ENCODE data around the gene HBG2.

DNA sequence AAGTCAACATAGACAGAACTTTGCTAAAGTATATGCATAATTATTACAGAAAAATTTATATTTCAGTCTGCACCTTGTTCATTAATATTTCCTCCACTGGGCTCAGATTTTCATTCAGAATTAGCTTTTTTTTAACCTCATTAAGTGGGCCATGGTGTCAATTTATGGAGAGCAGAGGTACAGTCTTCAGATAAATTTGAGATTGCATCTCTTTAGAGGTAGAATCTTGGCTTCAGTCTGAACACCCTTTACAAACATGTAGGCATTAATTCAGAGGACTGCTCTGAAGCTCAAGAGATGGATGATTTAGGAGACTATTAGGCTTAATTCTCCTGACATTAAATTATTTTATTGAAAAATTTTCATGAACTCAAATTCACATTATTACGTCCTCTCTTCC lies 24.3 kb downstream of the HBG2 start:
- TF ChIP-seq, protein P1, sequence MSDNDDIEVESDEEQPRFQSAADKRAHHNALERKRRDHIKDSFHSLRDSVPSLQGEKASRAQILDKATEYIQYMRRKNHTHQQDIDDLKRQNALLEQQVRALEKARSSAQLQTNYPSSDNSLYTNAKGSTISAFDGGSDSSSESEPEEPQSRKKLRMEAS (IDR thresholded peaks at IDR 0.05), result no peak
- no peak for TF ChIP-seq ZNF274 (IDR thresholded peaks at IDR 0.05; ENCODE audit: borderline replicate concordance, extremely low read depth, low read length)
- no peak for TF ChIP-seq EGR1 (IDR thresholded peaks at IDR 0.05; ENCODE audit: borderline replicate concordance, low read depth, low read length)
- no peak for TF ChIP-seq EZH2 (IDR thresholded peaks at IDR 0.05; ENCODE audit: low read depth, low read length, severe bottlenecking)
